HG03108 (cell line): ENCODE data around the gene IFNL3.
"Not testable (repeated sequence)": the region's sequence is repeated elsewhere in the genome, so short reads cannot be mapped to it uniquely, and the experiment has no call there.

Source experiments
- ATAC-seq: cut with Tn5 transposase; IDR thresholded peaks from one replicate; pipeline ENCODE4 v1.9.1; 2021; ENCODE audit warnings: moderate library complexity; ENCODE audit not compliant: unreplicated experiment

IFNL3 gene

GRCh38 chr19:39253374-39254149 lies 8.8 kb upstream of the IFNL3 start:
- ATAC-seq, result no peak

- no peak for ATAC-seq
Observed at GRCh38 chr19:39252458-39252857, 7.7 kb upstream of the IFNL3 start.

- ATAC-seq, result no peak
Observed at GRCh38 chr19:39251846-39252245, 7.0 kb upstream of the IFNL3 start.

- no peak for ATAC-seq
Observed at GRCh38 chr19:39251081-39251480, 6.3 kb upstream of the IFNL3 start.

- no peak for ATAC-seq
Observed at GRCh38 chr19:39248806-39249205, 4.0 kb upstream of the IFNL3 start, which contains the start of gene IFNL4. IFNL4 (minus strand) TSS chr19:39248856.

GRCh38 chr19:39247701-39248664 lies 3.2 kb upstream of the IFNL3 start:
- no peak for ATAC-seq

- ATAC-seq, result no peak
Observed at GRCh38 chr19:39246951-39247669, 2.3 kb upstream of the IFNL3 start.

GRCh38 chr19:39245166-39245565 lies 360 bp upstream of the IFNL3 start:
- not testable (repeated sequence) for ATAC-seq

- ATAC-seq, result not testable (repeated sequence)
Observed at GRCh38 chr19:39243741-39244140, 1.1 kb downstream of the IFNL3 start.

- ATAC-seq, result no peak
Observed at GRCh38 chr19:39240421-39240820, 4.4 kb downstream of the IFNL3 start.

- ATAC-seq, result no peak
Observed at GRCh38 chr19:39238944-39239343, 5.9 kb downstream of the IFNL3 start.

GRCh38 chr19:39238209-39238608 lies 6.6 kb downstream of the IFNL3 start:
- no peak for ATAC-seq

GRCh38 chr19:39237200-39238184 lies 7.3 kb downstream of the IFNL3 start:
- ATAC-seq, result peak; percentile 93

- ATAC-seq, result no peak
Observed at GRCh38 chr19:39236527-39236926, 8.3 kb downstream of the IFNL3 start.

GRCh38 chr19:39232708-39233107 lies 12.1 kb downstream of the IFNL3 start:
- no peak for ATAC-seq

- no peak for ATAC-seq
Observed at GRCh38 chr19:39230096-39230764, 14.6 kb downstream of the IFNL3 start.

- no peak for ATAC-seq
Observed at GRCh38 chr19:39224910-39225309, 19.9 kb downstream of the IFNL3 start.

- no peak for ATAC-seq
Observed at GRCh38 chr19:39223703-39224279, 21.0 kb downstream of the IFNL3 start.

GRCh38 chr19:39219108-39219507 lies 25.7 kb downstream of the IFNL3 start:
- ATAC-seq, result not testable (repeated sequence)
